HG02588 (cell line): ENCODE data around the gene MAP2K2.

Experiments
- ATAC-seq: cut with Tn5 transposase; IDR thresholded peaks from one replicate; pipeline ENCODE4 v1.9.1; 2021; ENCODE audit warnings: mild to moderate bottlenecking, moderate library complexity; ENCODE audit not compliant: unreplicated experiment

Gene MAP2K2

GRCh38 chr19:4062419-4063368 is 61.2 kb downstream of the MAP2K2 start:
- ATAC-seq: no peak

- no peak for ATAC-seq
These were observed 62.1 kb downstream of the MAP2K2 start for GRCh38 chr19:4061683-4062418.

GRCh38 chr19:4061178-4061682 is 62.7 kb downstream of the MAP2K2 start:
- no peak for ATAC-seq

GRCh38 chr19:4060621-4061177 is 63.2 kb downstream of the MAP2K2 start:
- ATAC-seq: no peak

GRCh38 chr19:4059891-4060620 is 63.9 kb downstream of the MAP2K2 start:
- ATAC-seq: no peak

GRCh38 chr19:4059453-4059871 is 64.5 kb downstream of the MAP2K2 start:
- no peak for ATAC-seq

GRCh38 chr19:4058693-4059452 is 65.0 kb downstream of the MAP2K2 start:
- ATAC-seq: no peak

- ATAC-seq: no peak
These were observed 65.8 kb downstream of the MAP2K2 start for GRCh38 chr19:4057931-4058692.

GRCh38 chr19:4055209-4055552 is 68.7 kb downstream of the MAP2K2 start:
- no peak for ATAC-seq

GRCh38 chr19:4054441-4055208 is 69.3 kb downstream of the MAP2K2 start:
- no peak for ATAC-seq

GRCh38 chr19:4053423-4054324 is 70.2 kb downstream of the MAP2K2 start:
- ATAC-seq: no peak

GRCh38 chr19:4052993-4053422 is 70.9 kb downstream of the MAP2K2 start:
- no peak for ATAC-seq

- ATAC-seq: no peak
These were observed 71.6 kb downstream of the MAP2K2 start for GRCh38 chr19:4052114-4052992.

GRCh38 chr19:4051175-4052101 is 72.5 kb downstream of the MAP2K2 start:
- ATAC-seq: no peak

GRCh38 chr19:4049432-4049831 is 74.5 kb downstream of the MAP2K2 start:
- no peak for ATAC-seq
